COLO668 (cell line): ENCODE data around the gene KCNAB2.
"Not testable (repeated sequence)": the region's sequence is repeated elsewhere in the genome, so short reads cannot be mapped to it uniquely, and the experiment has no call there.

ENCODE experiments used
- DNase-seq: peaks from one replicate; lab custom pipeline; 2025; ENCODE audit not compliant: unreplicated experiment; lab: John Stamatoyannopoulos, UW

The KCNAB2 gene

GRCh38 chr1:6052543-6053205 is 7.0 kb downstream of the KCNAB2 start:
- DNase-seq = no peak

- no peak for DNase-seq
Observed at GRCh38 chr1:6053206-6053546, 7.5 kb downstream of the KCNAB2 start.

- DNase-seq = no peak
Observed at GRCh38 chr1:6054596-6054995, 8.9 kb downstream of the KCNAB2 start.

GRCh38 chr1:6056572-6056948 is 10.9 kb downstream of the KCNAB2 start:
- no peak for DNase-seq

- DNase-seq = no peak
Observed at GRCh38 chr1:6057170-6057845, 11.6 kb downstream of the KCNAB2 start.

GRCh38 chr1:6059866-6060265 is 14.2 kb downstream of the KCNAB2 start:
- DNase-seq = no peak

GRCh38 chr1:6062670-6063069 is 17.0 kb downstream of the KCNAB2 start:
- DNase-seq = no peak

GRCh38 chr1:6063532-6064053 is 17.9 kb downstream of the KCNAB2 start:
- DNase-seq = not testable (repeated sequence)

- DNase-seq = no peak
Observed at GRCh38 chr1:6065093-6065858, 19.6 kb downstream of the KCNAB2 start.

GRCh38 chr1:6066680-6067079 is 21.0 kb downstream of the KCNAB2 start:
- no peak for DNase-seq

GRCh38 chr1:6068073-6068472 is 22.4 kb downstream of the KCNAB2 start:
- DNase-seq = no peak

- no peak for DNase-seq
Observed at GRCh38 chr1:6068932-6069331, 23.2 kb downstream of the KCNAB2 start.

GRCh38 chr1:6069573-6069972 is 23.9 kb downstream of the KCNAB2 start:
- no peak for DNase-seq

- no peak for DNase-seq
Observed at GRCh38 chr1:6070450-6070974, 24.8 kb downstream of the KCNAB2 start.

- no peak for DNase-seq
Observed at GRCh38 chr1:6071219-6071618, 25.5 kb downstream of the KCNAB2 start.

GRCh38 chr1:6072774-6073479 is 27.2 kb downstream of the KCNAB2 start:
- DNase-seq = no peak

- DNase-seq = no peak
Observed at GRCh38 chr1:6073480-6074053, 27.9 kb downstream of the KCNAB2 start.

GRCh38 chr1:6074192-6074901 is 28.7 kb downstream of the KCNAB2 start:
- DNase-seq = no peak

GRCh38 chr1:6075748-6076147 is 30.1 kb downstream of the KCNAB2 start:
- no peak for DNase-seq

GRCh38 chr1:6077061-6077460 is 31.4 kb downstream of the KCNAB2 start:
- DNase-seq = not testable (repeated sequence)
